ENCODE measurements around the gene TRIM41.
"Not testable (repeated sequence)": the region's sequence is repeated elsewhere in the genome, so short reads cannot be mapped to it uniquely, and the experiment has no call there.

The TRIM41 gene

GRCh38 chr5:181212080-181212479, 11.0 kb upstream of the TRIM41 start:
- no peak for DNase-seq

GRCh38 chr5:181212934-181213333, 10.1 kb upstream of the TRIM41 start:
- no peak for DNase-seq

GRCh38 chr5:181214249-181214648, 8.8 kb upstream of the TRIM41 start:
- DNase-seq = not testable (repeated sequence)

GRCh38 chr5:181215997-181216989, 6.8 kb upstream of the TRIM41 start:
- no peak for DNase-seq

GRCh38 chr5:181217111-181217802, 5.8 kb upstream of the TRIM41 start:
- no peak for DNase-seq

- DNase-seq = no peak
Observed at GRCh38 chr5:181217803-181218062, 5.3 kb upstream of the TRIM41 start.

GRCh38 chr5:181218795-181219124, 4.3 kb upstream of the TRIM41 start:
- no peak for DNase-seq

GRCh38 chr5:181219262-181220177, 3.6 kb upstream of the TRIM41 start:
- DNase-seq = no peak

- DNase-seq = no peak
Observed at GRCh38 chr5:181220178-181220515, 2.9 kb upstream of the TRIM41 start.

GRCh38 chr5:181221105-181221791, 1.8 kb upstream of the TRIM41 start:
- no peak for DNase-seq

GRCh38 chr5:181221792-181222629, 1.1 kb upstream of the TRIM41 start:
- DNase-seq = no peak

- no peak for DNase-seq
Observed at GRCh38 chr5:181222630-181223057, 437 bp upstream of the TRIM41 start.

- DNase-seq = no peak
Observed at GRCh38 chr5:181223729-181224389, 778 bp downstream of the TRIM41 start.

- no peak for DNase-seq
Observed at GRCh38 chr5:181224390-181225229, 1.5 kb downstream of the TRIM41 start.

- DNase-seq = no peak
Observed at GRCh38 chr5:181229996-181230395, 6.9 kb downstream of the TRIM41 start.

- DNase-seq = no peak
Observed at GRCh38 chr5:181230551-181230950, 7.5 kb downstream of the TRIM41 start.

GRCh38 chr5:181231432-181231831, 8.4 kb downstream of the TRIM41 start:
- DNase-seq = no peak

- no peak for DNase-seq
Observed at GRCh38 chr5:181232593-181232992, 9.5 kb downstream of the TRIM41 start.

GRCh38 chr5:181233088-181233800, 10.2 kb downstream of the TRIM41 start:
- no peak for DNase-seq
